Activated effector memory CD4-positive, alpha-beta T cell treated with anti-CD3 and anti-CD28 coated beads, Interleukin-2, amount 50 U/mL, for 16 hours (primary cell): Measurements from ENCODE around the gene GLP2R.

Source experiments
- DNase-seq: peaks from one replicate; pipeline ENCODE4 v3.0.0-alpha.2; 2020

Gene GLP2R

DNA sequence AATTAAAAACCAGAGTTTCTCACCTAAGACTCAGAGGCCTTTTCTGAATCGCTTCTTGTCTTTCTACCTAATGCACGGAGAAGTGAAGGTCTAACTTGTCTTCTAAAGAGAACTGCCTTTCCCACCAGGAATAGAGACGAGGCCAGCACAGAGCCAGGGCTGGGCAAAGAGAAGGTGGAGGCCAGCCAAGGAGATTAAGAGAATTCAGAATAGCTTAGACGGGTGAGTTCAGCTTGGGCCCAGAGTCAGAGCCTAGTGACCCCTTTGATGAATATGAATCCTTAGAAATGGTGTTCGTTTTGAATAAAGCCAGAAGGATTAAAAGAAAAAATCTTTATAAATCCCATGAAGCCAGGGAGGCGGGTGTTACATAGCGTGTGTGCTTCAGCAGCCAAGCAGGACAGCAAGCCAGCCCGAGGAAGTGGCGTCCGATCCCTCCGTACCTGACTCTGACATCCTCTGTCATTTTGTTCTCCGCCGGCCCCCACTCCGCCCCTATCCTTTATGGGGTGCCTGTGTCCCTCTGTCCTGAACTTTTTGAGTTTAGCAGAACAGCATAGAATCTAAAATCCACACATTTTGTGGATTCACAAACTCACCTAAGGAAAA lies 11.3 kb upstream of the GLP2R start:
- DNase-seq: no peak

- no peak for DNase-seq
Measured at GRCh38 chr17:9816472-9816871, 9.3 kb upstream of the GLP2R start.

DNA sequence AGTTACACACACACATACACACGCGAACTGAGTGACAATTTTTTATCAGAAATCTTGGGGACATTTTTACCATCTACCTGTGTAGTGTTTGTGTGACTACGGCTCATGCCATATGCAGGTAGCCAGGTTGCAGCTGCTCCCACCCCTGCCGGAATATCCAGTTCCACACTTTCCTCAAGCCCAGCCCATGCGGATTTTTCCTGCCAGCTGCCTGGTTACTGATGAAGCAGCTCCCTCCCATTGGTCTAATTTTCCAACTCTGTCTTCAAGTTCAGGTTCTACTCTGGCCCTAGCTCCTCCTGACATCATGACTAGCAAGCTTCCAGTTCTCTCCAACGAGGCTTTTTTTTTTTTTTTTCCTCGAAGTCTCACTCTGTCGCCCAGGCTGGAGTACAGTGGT lies 8.6 kb upstream of the GLP2R start:
- no peak for DNase-seq

DNA sequence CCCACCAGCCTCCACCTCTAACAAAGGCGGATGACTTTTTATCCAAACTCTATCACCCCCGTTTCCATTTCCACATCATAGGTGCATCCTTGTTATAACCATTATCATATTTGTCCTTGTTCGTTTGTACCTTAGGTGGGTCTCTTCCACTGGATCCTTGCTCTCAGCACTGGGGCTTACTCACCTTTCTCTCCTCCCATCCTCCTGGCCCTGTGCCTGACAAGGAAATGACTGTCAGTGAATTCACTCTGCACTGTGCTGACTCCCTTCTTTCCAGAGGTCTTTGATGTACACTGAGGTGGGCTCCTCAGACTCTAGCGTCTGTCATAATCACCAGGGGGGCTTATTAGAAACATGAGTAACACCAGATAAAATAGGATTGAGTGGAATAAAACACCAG lies 7.0 kb upstream of the GLP2R start:
- no peak for DNase-seq

DNA sequence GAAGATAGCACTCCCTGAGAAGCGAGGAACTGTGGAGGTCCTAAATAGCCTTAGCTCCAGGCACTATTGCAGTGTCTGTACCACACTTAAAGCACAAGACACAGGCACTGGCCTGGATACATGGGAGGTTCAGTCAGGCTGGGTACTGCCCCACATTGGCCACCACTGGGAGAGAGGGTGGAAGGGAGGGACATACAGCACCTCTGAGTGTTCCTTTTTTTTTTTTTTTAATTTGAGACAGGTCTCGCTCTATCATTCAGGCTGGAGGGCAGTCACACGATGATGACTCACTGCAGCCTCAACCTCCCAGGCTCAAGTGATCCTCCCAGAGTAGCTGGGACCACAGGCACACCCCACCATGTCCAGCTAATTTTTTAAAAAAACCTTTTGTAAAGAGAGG lies 5.3 kb upstream of the GLP2R start:
- no peak for DNase-seq

DNA sequence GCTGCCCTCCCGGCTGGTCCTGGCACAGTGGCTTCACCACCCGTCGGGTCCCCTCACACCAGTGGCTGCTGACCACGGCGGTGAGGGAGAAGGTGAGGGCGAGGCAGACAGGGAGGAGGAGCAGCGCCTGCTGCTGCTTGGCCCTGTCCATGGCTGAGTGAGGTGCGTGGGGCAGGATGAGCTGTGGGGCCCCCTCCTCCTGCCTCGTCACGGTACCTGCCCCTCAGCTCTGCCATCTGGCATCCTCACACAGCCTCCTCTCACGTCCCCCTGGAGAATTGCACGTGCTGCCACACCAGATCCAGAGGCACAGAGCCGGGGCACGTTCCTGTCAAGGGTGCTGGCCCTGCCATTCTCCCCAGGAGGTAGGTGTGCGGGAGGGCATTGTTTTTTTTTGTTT lies 3.8 kb upstream of the GLP2R start, which contains the start of gene GSG1L2:
Gene GSG1L2, minus strand, starts transcription at position 159 of the 400 bp plus-strand sequence. Its CDS starts 8 bp downstream, at position 151.
- DNase-seq: no peak

- no peak for DNase-seq
Measured at GRCh38 chr17:9824094-9824493, 1.6 kb upstream of the GLP2R start.

DNA sequence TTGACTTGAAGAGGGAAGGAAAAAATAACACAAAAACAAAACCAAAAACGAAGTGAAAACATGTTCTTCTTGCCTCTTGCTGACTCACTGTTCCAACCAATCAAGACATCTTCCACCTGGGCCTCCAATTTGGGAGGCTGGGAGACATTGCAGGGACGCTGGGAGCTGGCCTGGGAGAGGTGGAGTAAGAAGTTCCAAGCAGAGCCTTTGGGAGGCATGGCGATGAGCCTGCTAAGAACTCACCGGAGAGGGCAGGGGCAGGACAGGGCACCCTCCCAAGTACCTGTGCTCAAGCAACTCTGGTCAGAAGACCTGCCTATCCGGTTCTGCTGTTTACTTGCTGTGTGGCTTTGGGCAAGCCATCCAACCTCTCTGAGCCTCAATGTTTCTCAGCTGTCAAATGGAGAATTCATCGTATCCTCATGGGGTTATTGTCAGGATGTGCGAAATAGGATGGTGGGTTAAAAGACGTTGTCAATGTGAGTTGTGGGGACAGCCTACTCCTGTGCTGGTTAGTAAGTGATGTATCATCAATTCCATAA lies 856 bp upstream of the GLP2R start:
- no peak for DNase-seq

- DNase-seq: no peak
Measured at GRCh38 chr17:9828296-9829295, 2.9 kb downstream of the GLP2R start.

DNA sequence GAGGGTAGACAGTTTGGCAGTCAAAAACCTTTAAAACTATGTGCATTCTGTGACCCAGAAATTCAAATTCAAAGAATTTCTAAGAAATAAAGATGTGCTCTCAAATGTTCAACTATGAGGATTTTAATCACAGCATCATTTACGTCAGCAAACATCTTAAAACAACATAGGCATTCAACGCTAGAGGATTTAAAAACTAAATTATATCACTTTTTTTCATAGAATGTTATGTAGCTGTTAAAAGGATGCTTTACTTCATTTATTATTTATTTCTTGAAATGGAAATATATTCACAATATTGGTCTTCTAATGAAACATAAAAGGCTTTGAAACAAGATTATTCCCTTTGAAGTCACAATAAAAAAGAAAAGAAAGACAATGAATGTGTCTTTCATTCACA lies 3.6 kb downstream of the GLP2R start:
- no peak for DNase-seq

GRCh38 chr17:9830711-9831110 lies 5.0 kb downstream of the GLP2R start:
- DNase-seq: no peak

DNA sequence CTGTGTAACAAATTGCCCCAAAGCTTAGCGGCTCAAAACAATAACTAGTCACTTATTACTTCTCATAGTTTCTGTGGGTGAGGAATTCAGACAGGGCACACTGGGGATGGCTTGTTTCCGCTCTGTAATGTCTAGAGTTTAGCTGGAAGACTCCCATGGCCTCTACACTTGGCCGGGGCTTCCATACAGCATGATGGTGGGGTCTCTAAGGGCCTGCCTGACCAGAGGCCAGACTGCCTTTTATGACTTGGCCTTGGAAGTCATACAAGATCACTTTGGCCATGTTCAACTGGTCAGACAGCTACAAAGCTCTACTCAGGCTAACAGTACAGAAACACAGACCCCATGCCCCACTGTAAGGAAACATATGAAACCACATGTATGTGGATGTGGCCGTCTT lies 8.2 kb downstream of the GLP2R start:
- no peak for DNase-seq

- no peak for DNase-seq
Measured at GRCh38 chr17:9837551-9838471, 12.1 kb downstream of the GLP2R start.

DNA sequence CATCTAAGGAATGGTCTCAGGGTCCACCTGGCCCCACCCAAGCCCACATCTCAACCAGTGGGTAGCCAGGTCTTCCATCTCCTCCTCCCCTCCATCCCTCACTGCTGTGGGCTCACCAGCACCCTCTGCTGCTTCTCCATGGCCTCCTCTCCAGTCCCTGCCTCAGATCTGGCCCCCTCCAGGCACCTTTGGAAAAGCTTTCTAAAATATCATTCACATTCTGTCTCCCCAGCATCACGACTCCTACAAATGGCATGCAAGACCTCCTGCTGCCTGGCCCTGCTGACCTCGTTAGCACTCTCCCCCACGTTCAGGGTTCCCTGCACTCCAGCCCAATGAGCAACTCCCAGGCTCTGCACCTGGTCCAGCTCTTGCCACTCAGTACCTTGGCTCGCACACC lies 13.7 kb downstream of the GLP2R start:
- no peak for DNase-seq

DNA sequence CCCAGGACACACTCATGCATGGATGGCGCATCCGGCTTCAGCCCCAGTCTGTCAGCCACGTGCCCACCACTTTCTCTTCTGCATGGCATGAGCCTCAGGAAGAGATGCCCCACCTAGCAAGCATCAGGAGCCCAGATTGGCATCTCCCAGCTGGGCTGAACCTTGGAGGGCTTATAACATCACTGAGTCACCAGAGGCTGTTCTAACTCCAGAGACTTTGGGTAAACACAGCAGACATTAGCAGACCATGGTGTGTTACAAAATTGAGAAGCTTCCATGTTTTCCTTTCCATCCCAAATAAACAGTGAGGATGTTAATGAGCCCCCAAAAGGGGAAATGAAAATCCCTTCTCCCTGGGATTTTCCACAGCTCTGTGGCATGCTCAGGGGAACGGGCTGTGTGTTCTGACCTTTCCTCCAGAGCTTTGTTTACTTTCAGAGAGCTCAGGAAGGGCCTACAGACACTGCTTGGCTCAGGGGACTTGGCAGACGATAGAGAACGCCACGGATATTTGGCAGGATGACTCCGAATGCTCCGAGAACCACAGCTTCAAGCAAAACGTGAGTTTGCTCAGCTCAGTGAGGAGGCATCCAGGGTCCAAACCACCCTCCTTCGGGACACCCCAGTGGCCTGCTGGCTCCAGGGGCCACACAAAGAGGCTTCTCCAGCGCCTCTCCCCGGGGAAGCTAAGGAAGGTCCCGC lies 16.5 kb downstream of the GLP2R start:
- no peak for DNase-seq

DNA sequence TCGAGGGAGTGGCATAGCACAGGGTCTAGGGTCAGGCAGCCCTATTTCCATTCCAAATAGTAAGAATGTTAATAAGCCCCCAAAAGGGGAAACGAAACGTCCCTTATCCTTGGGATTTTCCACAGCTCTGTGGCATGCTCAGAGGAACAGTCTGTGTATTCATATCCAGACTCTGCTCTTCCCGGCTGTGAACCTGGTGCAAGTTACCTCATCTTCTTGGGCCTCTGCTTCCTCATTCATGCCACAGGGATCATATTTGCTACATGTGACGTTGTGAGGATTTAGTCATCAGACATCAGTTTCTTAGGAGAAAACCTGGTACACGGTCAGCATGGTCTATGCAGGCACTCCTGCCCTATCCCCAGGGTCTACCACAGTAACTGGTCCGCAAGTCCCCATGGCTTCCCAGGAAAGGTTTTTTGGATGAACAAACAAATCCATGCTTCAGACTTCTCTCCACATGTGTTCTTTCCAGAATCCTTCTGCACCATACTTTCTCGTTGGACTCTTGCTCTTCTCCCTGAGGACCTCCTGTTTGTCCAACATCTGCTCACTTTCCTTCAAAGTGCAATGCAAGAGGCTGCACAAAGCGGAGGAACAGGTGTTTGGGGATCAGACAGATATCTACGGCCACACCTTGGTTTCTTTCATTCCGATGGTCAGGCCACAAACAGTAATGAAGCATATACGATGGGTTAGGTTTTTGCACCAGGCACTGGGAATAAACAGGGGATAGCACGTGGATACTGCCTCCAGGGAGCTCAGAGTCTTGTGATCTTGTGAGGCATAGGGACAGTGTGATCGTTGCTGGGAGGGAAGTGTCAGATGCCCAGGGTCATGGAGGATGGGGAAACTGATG lies 17.7 kb downstream of the GLP2R start:
- no peak for DNase-seq

DNA sequence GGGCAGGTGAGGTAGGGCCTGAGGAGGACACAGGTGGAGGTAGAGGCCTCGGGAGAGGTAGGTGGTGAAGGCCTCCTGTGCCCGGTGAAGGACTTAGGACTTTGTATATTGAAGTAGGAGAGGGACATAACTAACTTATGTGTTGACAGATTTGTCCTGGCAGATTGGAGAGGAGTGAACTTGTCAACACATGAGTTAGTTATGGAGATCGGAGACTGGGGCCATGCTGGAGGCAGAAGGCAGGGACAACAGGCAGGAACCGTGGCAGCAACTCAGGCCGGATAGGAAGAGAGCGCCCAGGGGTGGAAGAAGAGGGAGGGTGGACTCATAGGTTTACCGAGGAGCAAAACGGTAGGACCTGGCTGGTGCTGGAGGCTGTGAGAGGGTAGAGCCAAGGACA lies 18.4 kb downstream of the GLP2R start:
- no peak for DNase-seq

- DNase-seq: no peak
Measured at GRCh38 chr17:9845306-9845705, 19.6 kb downstream of the GLP2R start.

DNA sequence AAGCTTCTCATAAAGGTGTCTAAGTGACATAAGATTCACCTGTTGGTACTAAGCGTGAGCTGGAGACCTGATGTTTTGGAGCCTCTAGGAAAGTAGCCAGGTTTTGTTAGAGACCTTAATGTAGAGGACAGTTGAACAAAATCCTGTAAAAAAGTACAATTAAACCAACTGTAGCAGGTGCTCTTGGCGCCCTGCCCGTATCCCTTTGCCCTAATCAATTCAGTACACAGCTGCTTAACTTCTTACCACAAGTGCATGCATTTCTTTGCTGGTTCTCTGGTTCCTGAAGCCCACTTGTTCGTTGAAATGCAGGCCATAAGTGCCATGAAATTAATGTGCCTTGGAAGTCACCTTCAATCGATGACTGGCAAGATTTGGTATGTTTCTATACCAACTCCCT lies 24.4 kb downstream of the GLP2R start:
- no peak for DNase-seq

- no peak for DNase-seq
Measured at GRCh38 chr17:9854255-9854654, 28.5 kb downstream of the GLP2R start.

GRCh38 chr17:9855036-9855435 lies 29.3 kb downstream of the GLP2R start:
- no peak for DNase-seq
